B cell (primary cell): ENCODE data around the gene ALKBH4. TPM values are rescaled to one million over a fixed set of nuclear protein-coding genes. Genes with fewer than 3 reads are reported as not detected.

Experiments used
- ATAC-seq: fragments of 200-7000 bp; cut with Tn5 transposase; one replicate; pipeline ENCODE4 v1.10.0; 2021; ENCODE audit warnings: low read depth, mild to moderate bottlenecking, moderate number of reproducible peaks, moderate library complexity
- CTCF ChIA-PET: fragments of 350-600 bp; sonication (Branson Sonifier 250); formaldehyde crosslinking; loops from one replicate; lab custom pipeline; 2021; ENCODE audit warnings: antibody characterized with exemption, inconsistent platforms; lab: Charles Lee
- POLR2A ChIA-PET: fragments of 350-600 bp; sonication (Branson Sonifier 250); formaldehyde crosslinking; loops from one replicate; lab custom pipeline; 2021; ENCODE audit warnings: antibody characterized with exemption; lab: Charles Lee
- DNase-seq: peaks from one replicate; pipeline ENCODE4 v3.0.0; 2013
- H2AFZ ChIP-seq: 2 replicates; pipeline ENCODE4 v1.6.1; 2012; ENCODE audit warnings: mild to moderate bottlenecking, low read depth, low read length; ENCODE audit not compliant: insufficient read depth, poor library complexity, severe bottlenecking
- H3K27ac ChIP-seq, 2 donors: 1 replicate in 1 of 2; 2 replicates in 1 of 2; pipeline ENCODE4 v1.5.1; 2012 to 2013; ENCODE audit warnings: low read length in 2 of 2, mild to moderate bottlenecking in 2 of 2, moderate library complexity in 1 of 2
- H3K27me3 ChIP-seq, 4 experiments: fragments of 200-600 bp in 1 of 4; sonication (generic) in 1 of 4; replicated peaks in 1 of 4; 1 replicate in 2 of 4; 2 replicates in 2 of 4; pipeline versions ENCODE4 v1.6.1 to v1.7.0; 2013 to 2016; ENCODE audit warnings: low read length in 3 of 4, mild to moderate bottlenecking in 2 of 4, mixed read lengths in 1 of 4, moderate library complexity in 1 of 4; ENCODE audit not compliant: insufficient read depth in 4 of 4, control insufficient read depth in 3 of 4; ENCODE audit errors: control extremely low read depth in 1 of 4
- H3K36me3 ChIP-seq, 2 experiments: replicated peaks in 1 of 2; 1 replicate in 1 of 2; 2 replicates in 1 of 2; pipeline versions ENCODE4 v1.6.1 to v1.7.1; 2013; ENCODE audit warnings: low read length in 1 of 2; ENCODE audit not compliant: insufficient read depth in 2 of 2, control insufficient read depth in 1 of 2; ENCODE audit errors: control extremely low read depth in 1 of 2, extremely low read depth in 1 of 2
- H3K4me1 ChIP-seq, 2 donors: fragments of 200-600 bp in 1 of 2; sonication (generic) in 1 of 2; 1 replicate in 1 of 2; 2 replicates in 1 of 2; pipeline versions ENCODE4 v1.5.1 to v1.6.1; 2013 to 2017; ENCODE audit warnings: low read length in 2 of 2; ENCODE audit not compliant: control insufficient read depth in 2 of 2, insufficient read depth in 2 of 2
- H3K4me2 ChIP-seq: replicated peaks from 2 replicates; pipeline ENCODE3; 2012; ENCODE audit warnings: mild to moderate bottlenecking, low read depth, low read length; ENCODE audit not compliant: poor library complexity, severe bottlenecking
- H3K4me3 ChIP-seq, 5 experiments: fragments of 200-600 bp in 1 of 5; sonication (generic) in 1 of 5; 1 replicate in 3 of 5; 2 replicates in 2 of 5; pipeline versions ENCODE4 v1.5.1 to v1.7.0; 2011 to 2016; ENCODE audit warnings: low read length in 4 of 5, mild to moderate bottlenecking in 4 of 5, low read depth in 2 of 5, control low read depth in 1 of 5, moderate library complexity in 1 of 5; ENCODE audit not compliant: insufficient read depth in 1 of 5; ENCODE audit errors: control extremely low read depth in 1 of 5, extremely low read depth in 1 of 5
- H3K79me2 ChIP-seq: fragments of 200-600 bp; sonication (generic); one replicate; pipeline ENCODE4 v1.6.0; 2016; ENCODE audit warnings: low read length; ENCODE audit not compliant: control insufficient read depth, insufficient read depth
- H3K9ac ChIP-seq: fragments of 200-600 bp; sonication (generic); 2 replicates; pipeline ENCODE4 v1.6.1; 2017; ENCODE audit warnings: mild to moderate bottlenecking, low read length, moderate library complexity
- H3K9me3 ChIP-seq, 3 donors: one replicate each; pipeline versions ENCODE4 v1.6.1 to v1.7.1; 2013; ENCODE audit warnings: low read length in 2 of 3; ENCODE audit not compliant: control insufficient read depth in 2 of 3, insufficient read depth in 1 of 3; ENCODE audit errors: control extremely low read depth in 1 of 3
- H4K20me1 ChIP-seq: 2 replicates; pipeline ENCODE4 v1.6.0; 2012; ENCODE audit warnings: mild to moderate bottlenecking, low read length; ENCODE audit not compliant: insufficient read depth, control insufficient read depth, poor library complexity, severe bottlenecking
- H3K27ac Mint-ChIP-seq: one replicate; pipeline ENCODE4 v1.8.0; 2021; ENCODE audit warnings: mixed read lengths
- H3K27me3 Mint-ChIP-seq: one replicate; pipeline ENCODE4 v1.8.0; 2021; ENCODE audit warnings: mixed read lengths
- H3K4me1 Mint-ChIP-seq: one replicate; pipeline ENCODE4 v1.8.0; 2021; ENCODE audit warnings: mixed read lengths
- H3K4me3 Mint-ChIP-seq: one replicate; pipeline ENCODE4 v1.8.0; 2021; ENCODE audit warnings: mixed read lengths
- H3K9me3 Mint-ChIP-seq: one replicate; pipeline ENCODE4 v1.8.0; 2022; ENCODE audit warnings: mixed read lengths; ENCODE audit not compliant: insufficient read depth
- CTCF ChIP-seq: fragments of 200-600 bp; IDR thresholded peaks from one replicate; pipeline ENCODE4 v1.8.0; 2022; ENCODE audit warnings: antibody characterized with exemption, mild to moderate bottlenecking
- EZH2 ChIP-seq: IDR thresholded peaks from 2 replicates; pipeline ENCODE4 v1.6.1; 2012; ENCODE audit warnings: borderline replicate concordance, low read depth, mild to moderate bottlenecking, moderate library complexity, low read length; ENCODE audit not compliant: insufficient read depth, poor library complexity, severe bottlenecking
- WGBS: methylation state at CpG from one replicate; pipeline ENCODE4 v1.1.5; 2013; ENCODE audit warnings: missing lambda C conversion rate; ENCODE audit not compliant: insufficient coverage; 5-methylcytosine and 5-hydroxymethylcytosine counted together
- intact Hi-C: fragments of 100-400 bp; cut with micrococcal nuclease; formaldehyde crosslinking; loops from one replicate; pipeline ENCODE4 v1.10.0; 2022
- polyA plus RNA-seq: library from polyadenylated mRNA; depleted of rRNA; stranded (reverse); fragments of >200 nt; gene quantifications from 2 replicates; pipeline ENCODE4 v1.2.3, GENCODE V29; 2012
- total RNA-seq, 2 donors: library from RNA; stranded (reverse); fragments of 120-200 nt in 1 of 2; gene quantifications; 1 replicate in 1 of 2; 2 replicates in 1 of 2; pipeline versions ENCODE4 v1.2.3 to v1.2.4, GENCODE V29; 2013 to 2022

ALKBH4 gene
- total and polyA plus RNA-seq, 2 donors (not counting 1 experiment from before 2014, with no cell fraction given), result 6.2 to 8.6 TPM

GRCh38 chr7:102427019-102427405 lies 37.7 kb downstream of the ALKBH4 start:
- Histone ChIP-seq H3K27ac (peak overlapping the region; percentile 100), H3K4me1 (peaks cover 96 to 99% of the 10 kb centered on the region in 2 donors), H2AFZ (peak overlapping the region; percentile 44), H3K36me3 (no peaks in the 10 kb centered on the region), H4K20me1 (no peaks in the 10 kb centered on the region), H3K4me2 (peak overlapping the region; percentile 85), H3K79me2 (peaks cover 50% of the 10 kb centered on the region), H3K9ac (peak overlapping the region; percentile 69), H3K4me3 (peak overlapping the region in 4 of 5 experiments; percentile 30 to 48 (median 37)), H3K27me3 (no peaks in the 10 kb centered on the region), H3K9me3 (peaks cover 0 to 8% (median 0%) of the 10 kb centered on the region in 3 donors)
- DNase-seq, result no peak
- no peaks in the 10 kb centered on the region for H3K9me3 Mint-ChIP-seq
- peak overlapping the region; percentile 87 for H3K4me3 Mint-ChIP-seq
- peaks cover 82% of the 10 kb centered on the region for H3K4me1 Mint-ChIP-seq
- TF ChIP-seq CTCF, result no peak
- no peak for TF ChIP-seq EZH2
- CTCF ChIA-PET, result interaction anchor here (0.8 to 46.3 kb wide), 3 partner anchors 14 to 23 kb away, joined by 3 to 1182 read pairs (median 30); no protein-coding TSS in a partner anchor
- intact Hi-C loops, result loop anchor here (2.0 to 10.0 kb wide), 2 partner anchors 14 to 122 kb away; no protein-coding TSS in a partner anchor
- POLR2A ChIA-PET, result interaction anchor here (0.7 to 13.6 kb wide), 12 partner anchors 7 to 440 kb away, joined by 3 to 223 read pairs (median 9); partner anchors contain the start of gene PRKRIP1
- ATAC-seq, result no peak
- H3K27me3 Mint-ChIP-seq, result no peaks in the 10 kb centered on the region
- peak overlapping the region; percentile 100 for H3K27ac Mint-ChIP-seq
- 0% methylated on average over 1 of the region's 5 CpGs for WGBS
